Measurements from ENCODE around the gene FGFBP1. TPM values are rescaled to one million over a fixed set of nuclear protein-coding genes. Genes with fewer than 3 reads are reported as not detected.

FGFBP1 gene
- total and polyA plus RNA-seq, 9 of the 15 experiments (the other 6 are each of a cell fraction or from before 2014, with no cell fraction given) = not detected

DNA sequence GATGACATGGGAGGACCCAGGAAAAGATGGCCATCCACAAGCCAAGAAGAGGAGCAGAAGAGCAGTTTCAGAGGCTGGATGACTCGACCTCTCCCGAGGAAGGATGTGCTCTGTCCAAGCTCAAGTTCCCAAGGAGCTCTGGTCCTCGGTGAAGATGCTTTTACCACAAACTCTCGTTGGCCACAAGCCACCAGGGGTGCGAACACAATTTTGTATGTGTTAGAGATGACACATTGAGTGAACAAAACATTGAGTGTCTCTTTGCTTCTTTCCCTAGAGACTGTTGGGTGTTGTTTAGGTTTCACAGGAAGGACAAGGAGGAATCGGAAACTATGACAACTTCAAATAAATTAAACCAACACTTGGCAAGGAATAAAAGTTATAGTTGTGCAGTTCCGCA, 26.3 kb downstream of the FGFBP1 start:
- no peak for FAIRE-seq

More for the DNA sequence above, 26.3 kb downstream of the FGFBP1 start:
- peaks cover 0 to 4% of the 10 kb centered on the region in 2 experiments; a peak in 1 of 5 replicates for H3K27me3 ChIP-seq (ENCODE audit: control insufficient read depth in 2 of 2, insufficient read depth in 2 of 2, low read length in 2 of 2)
- POLR2A ChIA-PET = no interaction called here
- intact Hi-C loops (cut with micrococcal nuclease) = no loop called here
- no peaks in the 10 kb centered on the region for H3K79me2 ChIP-seq (ENCODE audit: control insufficient read depth, insufficient read depth, low read length)
- no peak overlapping the region for H3K4me3 ChIP-seq
- H3K9me3 ChIP-seq (replicated peaks; ENCODE audit: control insufficient read depth, insufficient read depth, low read depth, low read length) = no peaks in the 10 kb centered on the region
- ATAC-seq (no peak), DNase-seq (ENCODE audit: extremely low read depth in 1 of 4, low spot score in 3 of 4) (no peak)
- H3K9ac ChIP-seq (ENCODE audit: insufficient read depth in 1 of 2, low read depth in 2 of 2, low read length in 2 of 2) = no peak overlapping the region
- CTCF ChIA-PET (ENCODE audit: low intra/inter-chr PET ratio) = no interaction called here
- H3K9me1 ChIP-seq (ENCODE audit: control insufficient read depth, insufficient read depth, low read length) = no peaks in the 10 kb centered on the region
- in situ Hi-C loops (cut with MboI) = no loop called here
- BruUV-seq (replicated peaks) = no TSS peak
- H3K4me2 ChIP-seq (ENCODE audit: insufficient read depth, low read length) = no peak overlapping the region
- TF ChIP-seq, protein P1, sequence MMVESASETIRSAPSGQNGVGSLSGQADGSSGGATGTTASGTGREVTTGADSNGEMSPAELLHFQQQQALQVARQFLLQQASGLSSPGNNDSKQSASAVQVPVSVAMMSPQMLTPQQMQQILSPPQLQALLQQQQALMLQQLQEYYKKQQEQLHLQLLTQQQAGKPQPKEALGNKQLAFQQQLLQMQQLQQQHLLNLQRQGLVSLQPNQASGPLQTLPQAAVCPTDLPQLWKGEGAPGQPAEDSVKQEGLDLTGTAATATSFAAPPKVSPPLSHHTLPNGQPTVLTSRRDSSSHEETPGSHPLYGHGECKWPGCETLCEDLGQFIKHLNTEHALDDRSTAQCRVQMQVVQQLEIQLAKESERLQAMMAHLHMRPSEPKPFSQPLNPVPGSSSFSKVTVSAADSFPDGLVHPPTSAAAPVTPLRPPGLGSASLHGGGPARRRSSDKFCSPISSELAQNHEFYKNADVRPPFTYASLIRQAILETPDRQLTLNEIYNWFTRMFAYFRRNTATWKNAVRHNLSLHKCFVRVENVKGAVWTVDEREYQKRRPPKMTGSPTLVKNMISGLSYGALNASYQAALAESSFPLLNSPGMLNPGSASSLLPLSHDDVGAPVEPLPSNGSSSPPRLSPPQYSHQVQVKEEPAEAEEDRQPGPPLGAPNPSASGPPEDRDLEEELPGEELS (CRISPR knock-in tag; IDR thresholded peaks at IDR 0.05; ENCODE audit: borderline replicate concordance) = no peak
- no peak for TF ChIP-seq MCM7 (IDR thresholded peaks at IDR 0.05)
- TF ChIP-seq NELFE (IDR thresholded peaks at IDR 0.05; ENCODE audit: insufficient read depth, insufficient read length) = no peak
- no peak for TF ChIP-seq TFAM (CRISPR knock-in tag; conservative IDR thresholded peaks at IDR 0.05)
- no peak for TF ChIP-seq SLC30A9 (CRISPR knock-in tag; IDR thresholded peaks at IDR 0.05)
- TF ChIP-seq, protein P2, sequence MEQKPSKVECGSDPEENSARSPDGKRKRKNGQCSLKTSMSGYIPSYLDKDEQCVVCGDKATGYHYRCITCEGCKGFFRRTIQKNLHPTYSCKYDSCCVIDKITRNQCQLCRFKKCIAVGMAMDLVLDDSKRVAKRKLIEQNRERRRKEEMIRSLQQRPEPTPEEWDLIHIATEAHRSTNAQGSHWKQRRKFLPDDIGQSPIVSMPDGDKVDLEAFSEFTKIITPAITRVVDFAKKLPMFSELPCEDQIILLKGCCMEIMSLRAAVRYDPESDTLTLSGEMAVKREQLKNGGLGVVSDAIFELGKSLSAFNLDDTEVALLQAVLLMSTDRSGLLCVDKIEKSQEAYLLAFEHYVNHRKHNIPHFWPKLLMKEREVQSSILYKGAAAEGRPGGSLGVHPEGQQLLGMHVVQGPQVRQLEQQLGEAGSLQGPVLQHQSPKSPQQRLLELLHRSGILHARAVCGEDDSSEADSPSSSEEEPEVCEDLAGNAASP (IDR thresholded peaks at IDR 0.05) = no peak
- no peak for TF ChIP-seq POLR2A (conservative IDR thresholded peaks at IDR 0.05)
- TF ChIP-seq PRMT5 (CRISPR knock-in tag; IDR thresholded peaks at IDR 0.05) = no peak
- no peak for TF ChIP-seq MEIS2 (IDR thresholded peaks at IDR 0.05; ENCODE audit: partially characterized antibody)
- TF ChIP-seq FOSL1 (tag; conservative IDR thresholded peaks at IDR 0.05) = no peak
- H3K27ac ChIP-seq (ENCODE audit: extremely low read depth, low read depth, low read length) = no peak overlapping the region
- no peaks in the 10 kb centered on the region for H3K4me1 ChIP-seq (replicated peaks in 1 of 2; ENCODE audit: control insufficient read depth in 2 of 2, insufficient read depth in 2 of 2, low read length in 2 of 2)
- WGBS (ENCODE audit: insufficient coverage, low coverage, missing lambda C conversion rate) = 0% methylated on average over 7 of the region's 7 CpGs
- H3K36me3 ChIP-seq (ENCODE audit: control insufficient read depth, insufficient read depth, low read length) = no peaks in the 10 kb centered on the region
- H2AFZ ChIP-seq (ENCODE audit: low read depth, low read length) = no peak overlapping the region
- H4K20me1 ChIP-seq (replicated peaks; ENCODE audit: control insufficient read depth, insufficient read depth, low read length) = no peaks in the 10 kb centered on the region
